Liver (tissue), 9 donors: ENCODE data around the gene LMF2. TPM values are rescaled to one million over a fixed set of nuclear protein-coding genes. Genes with fewer than 3 reads are reported as not detected.

Experiments
- DNase-seq: peaks from one replicate; pipeline ENCODE4 v3.0.0-alpha.2; 2017; ENCODE audit warnings: low spot score
- H3K27ac ChIP-seq, 2 donors: one replicate each; pipeline ENCODE4 v1.7.0; 2013; ENCODE audit warnings: inconsistent platforms in 2 of 2, low read length in 2 of 2, control low read depth in 1 of 2, low read depth in 1 of 2, mild to moderate bottlenecking in 1 of 2
- H3K27me3 ChIP-seq, 4 donors: one replicate each; pipeline versions ENCODE4 v1.6.1 to v1.7.0; 2013; ENCODE audit warnings: low read length in 3 of 4, inconsistent platforms in 1 of 4, mild to moderate bottlenecking in 1 of 4, moderate library complexity in 1 of 4; ENCODE audit not compliant: control insufficient read depth in 4 of 4, insufficient read depth in 4 of 4
- H3K36me3 ChIP-seq, 4 donors: one replicate each; pipeline versions ENCODE4 v1.6.1 to v1.7.0; 2013; ENCODE audit warnings: low read length in 3 of 4, mild to moderate bottlenecking in 3 of 4, low read depth in 1 of 4, moderate library complexity in 1 of 4; ENCODE audit not compliant: control insufficient read depth in 4 of 4, insufficient read depth in 3 of 4
- H3K4me1 ChIP-seq, 4 donors: one replicate each; pipeline versions ENCODE4 v1.6.1 to v1.7.0; 2013; ENCODE audit warnings: low read length in 3 of 4, mild to moderate bottlenecking in 3 of 4, moderate library complexity in 1 of 4; ENCODE audit not compliant: control insufficient read depth in 4 of 4, insufficient read depth in 4 of 4
- H3K4me3 ChIP-seq, 3 donors: one replicate each; pipeline versions ENCODE4 v1.6.1 to v1.7.0; 2013; ENCODE audit warnings: low read length in 3 of 3, control low read depth in 1 of 3, low read depth in 1 of 3, mild to moderate bottlenecking in 1 of 3
- H3K9ac ChIP-seq, 2 donors: one replicate each; pipeline ENCODE4 v1.7.0; 2013; ENCODE audit warnings: low read length in 2 of 2, mild to moderate bottlenecking in 2 of 2, moderate library complexity in 2 of 2, control low read depth in 1 of 2, low read depth in 1 of 2
- H3K9me3 ChIP-seq, 4 donors: one replicate each; pipeline versions ENCODE4 v1.6.1 to v1.7.0; 2013; ENCODE audit warnings: low read length in 3 of 4; ENCODE audit not compliant: control insufficient read depth in 4 of 4
- CTCF ChIP-seq: fragments of 150-350 bp; IDR thresholded peaks from 2 replicates; pipeline ENCODE4 v1.5.1; 2017; ENCODE audit warnings: improper control_type of control experiment, low read depth, low read length; ENCODE audit not compliant: missing input control
- EGR1 ChIP-seq, 2 donors: IDR thresholded peaks; 2 replicates each; pipeline ENCODE4 v1.6.1; 2016 to 2018; ENCODE audit warnings: antibody characterized with exemption in 2 of 2, low read depth in 2 of 2
- FOXA1 ChIP-seq: IDR thresholded peaks from 2 replicates; pipeline ENCODE4 v1.6.1; 2016; ENCODE audit warnings: antibody characterized with exemption
- FOXA2 ChIP-seq: IDR thresholded peaks from 2 replicates; pipeline ENCODE4 v1.6.1; 2016; ENCODE audit warnings: antibody characterized with exemption
- GABPA ChIP-seq, 2 donors: IDR thresholded peaks in 1 of 2; conservative IDR thresholded peaks in 1 of 2; 2 replicates each; pipeline ENCODE4 v1.6.1; 2016; ENCODE audit warnings: antibody characterized with exemption in 2 of 2, mild to moderate bottlenecking in 1 of 2, moderate library complexity in 1 of 2
- HNF4A ChIP-seq, 2 donors: conservative IDR thresholded peaks; 2 replicates each; pipeline ENCODE4 v1.6.1; 2016; ENCODE audit warnings: antibody characterized with exemption in 2 of 2, mild to moderate bottlenecking in 2 of 2
- HNF4G ChIP-seq: IDR thresholded peaks from 2 replicates; pipeline ENCODE4 v1.6.1; 2016; ENCODE audit warnings: antibody characterized with exemption
- JUND ChIP-seq, 2 donors: IDR thresholded peaks; 2 replicates each; pipeline ENCODE4 v1.6.1; 2016; ENCODE audit warnings: antibody characterized with exemption in 2 of 2
- NR2F2 ChIP-seq: IDR thresholded peaks from 2 replicates; pipeline ENCODE4 v1.6.1; 2016; ENCODE audit warnings: antibody characterized with exemption
- RAD21 ChIP-seq, 2 donors: IDR thresholded peaks; 2 replicates each; pipeline ENCODE4 v1.6.1; 2016; ENCODE audit warnings: antibody characterized with exemption in 2 of 2, mild to moderate bottlenecking in 2 of 2
- SP1 ChIP-seq: IDR thresholded peaks from 2 replicates; pipeline ENCODE4 v1.6.1; 2018; ENCODE audit warnings: antibody characterized with exemption, mild to moderate bottlenecking
- TAF1 ChIP-seq: conservative IDR thresholded peaks from 2 replicates; pipeline ENCODE4 v1.6.1; 2016; ENCODE audit warnings: antibody characterized with exemption, mild to moderate bottlenecking
- YY1 ChIP-seq: IDR thresholded peaks from 2 replicates; pipeline ENCODE4 v1.6.1; 2016; ENCODE audit warnings: antibody characterized with exemption, mild to moderate bottlenecking
- WGBS: extraction: QIAGEN DNeasy Blood & Tissue Kit; methylation state at CpG from one replicate; pipeline ENCODE4 v1.1.7; 2013; 5-methylcytosine and 5-hydroxymethylcytosine counted together
- polyA plus RNA-seq, 2 donors: library from polyadenylated mRNA; stranded (reverse) in 1 of 2; unstranded in 1 of 2; fragments of 200-250 nt in 1 of 2; fragments of >200 nt in 1 of 2; fragmentation: Nextera tagmentation in 1 of 2; extraction: Ambion mirVana in 1 of 2; gene quantifications; one replicate each; pipeline versions ENCODE4 v1.2.1 to v1.2.3, GENCODE V29; 2013 to 2015
- total RNA-seq, 2 donors: library from RNA; depleted of rRNA; stranded (reverse); fragments of >200 nt; gene quantifications; one replicate each; pipeline ENCODE4 v1.2.3, GENCODE V29; 2014
- TF ChIP-seq, protein P1 (sequence below): IDR thresholded peaks from 2 replicates; pipeline ENCODE4 v1.6.1; 2016; ENCODE audit warnings: antibody characterized with exemption
- TF ChIP-seq, protein P2 (sequence below): IDR thresholded peaks from 2 replicates; pipeline ENCODE4 v1.6.1; 2016; ENCODE audit warnings: antibody characterized with exemption
- TF ChIP-seq, protein P3 (sequence below): IDR thresholded peaks from 2 replicates; pipeline ENCODE4 v1.6.1; 2016; ENCODE audit warnings: antibody characterized with exemption
- TF ChIP-seq, protein P4 (sequence below): IDR thresholded peaks from 2 replicates; pipeline ENCODE4 v1.6.1; 2016; ENCODE audit warnings: antibody characterized with exemption, mild to moderate bottlenecking
- donor health status: healthy.
- donor health status: healthy.
- donor health status: healthy.
- donor health status: healthy.
- donor health status: healthy.

Gene LMF2
- total and polyA plus RNA-seq, 4 donors = 16.7 to 35.6 (median 25.9) TPM

GRCh38 chr22:50474710-50475651 lies 32.5 kb downstream of the LMF2 start, which contains the start of gene SBF1:
Gene SBF1 (minus strand): TSS chr22:50475035. CDS start chr22:50474840, 195 bp downstream.
- 3% methylated on average over 97 of the region's 97 CpGs for WGBS
- H3K4me1 ChIP-seq = peaks cover 9 to 41% (median 24%) of the 10 kb centered on the region in 4 donors
- H3K27me3 ChIP-seq = no peaks in the 10 kb centered on the region

GRCh38 chr22:50473855-50474671 lies 33.4 kb downstream of the LMF2 start:
- H3K4me1 ChIP-seq = peaks cover 9 to 41% (median 24%) of the 10 kb centered on the region in 4 donors
- no peak for DNase-seq
- H3K27me3 ChIP-seq = no peaks in the 10 kb centered on the region
- H3K27ac ChIP-seq = peak overlapping the region in 1 of 2 donors; percentile 48
- H3K9me3 ChIP-seq = no peaks in the 10 kb centered on the region
- H3K36me3 ChIP-seq = peaks cover 0 to 1% (median 0%) of the 10 kb centered on the region in 4 donors
- peak overlapping the region; percentile 65 to 84 (median 72) for H3K4me3 ChIP-seq
- peak overlapping the region in 1 of 2 donors; percentile 79 for H3K9ac ChIP-seq
- WGBS = 5% methylated on average over 62 of the region's 62 CpGs
- TF ChIP-seq HNF4A (conservative IDR thresholded peaks at IDR 0.05) = no peak
- TF ChIP-seq, protein P1, sequence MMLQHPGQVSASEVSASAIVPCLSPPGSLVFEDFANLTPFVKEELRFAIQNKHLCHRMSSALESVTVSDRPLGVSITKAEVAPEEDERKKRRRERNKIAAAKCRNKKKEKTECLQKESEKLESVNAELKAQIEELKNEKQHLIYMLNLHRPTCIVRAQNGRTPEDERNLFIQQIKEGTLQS = no peak
- TF ChIP-seq NR2F2 = no peak
- TF ChIP-seq FOXA1 = no peak
- no peak for TF ChIP-seq EGR1 (IDR thresholded peaks at IDR 0.05; ENCODE audit: low read depth in 2 of 2)
- TF ChIP-seq HNF4G = no peak
- no peak for TF ChIP-seq FOXA2
- TF ChIP-seq, protein P2, sequence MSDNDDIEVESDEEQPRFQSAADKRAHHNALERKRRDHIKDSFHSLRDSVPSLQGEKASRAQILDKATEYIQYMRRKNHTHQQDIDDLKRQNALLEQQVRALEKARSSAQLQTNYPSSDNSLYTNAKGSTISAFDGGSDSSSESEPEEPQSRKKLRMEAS = no peak
- no peak for TF ChIP-seq YY1
- no peak for TF ChIP-seq GABPA (IDR thresholded peaks at IDR 0.05 in 1 of 2, conservative IDR thresholded peaks at IDR 0.05 in 1 of 2)
- no peak for TF ChIP-seq TAF1
- no peak for TF ChIP-seq CTCF
- TF ChIP-seq, protein P3, sequence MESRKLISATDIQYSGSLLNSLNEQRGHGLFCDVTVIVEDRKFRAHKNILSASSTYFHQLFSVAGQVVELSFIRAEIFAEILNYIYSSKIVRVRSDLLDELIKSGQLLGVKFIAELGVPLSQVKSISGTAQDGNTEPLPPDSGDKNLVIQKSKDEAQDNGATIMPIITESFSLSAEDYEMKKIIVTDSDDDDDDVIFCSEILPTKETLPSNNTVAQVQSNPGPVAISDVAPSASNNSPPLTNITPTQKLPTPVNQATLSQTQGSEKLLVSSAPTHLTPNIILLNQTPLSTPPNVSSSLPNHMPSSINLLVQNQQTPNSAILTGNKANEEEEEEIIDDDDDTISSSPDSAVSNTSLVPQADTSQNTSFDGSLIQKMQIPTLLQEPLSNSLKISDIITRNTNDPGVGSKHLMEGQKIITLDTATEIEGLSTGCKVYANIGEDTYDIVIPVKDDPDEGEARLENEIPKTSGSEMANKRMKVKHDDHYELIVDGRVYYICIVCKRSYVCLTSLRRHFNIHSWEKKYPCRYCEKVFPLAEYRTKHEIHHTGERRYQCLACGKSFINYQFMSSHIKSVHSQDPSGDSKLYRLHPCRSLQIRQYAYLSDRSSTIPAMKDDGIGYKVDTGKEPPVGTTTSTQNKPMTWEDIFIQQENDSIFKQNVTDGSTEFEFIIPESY = no peak
- TF ChIP-seq RAD21 (IDR thresholded peaks at IDR 0.05) = no peak
- TF ChIP-seq, protein P4, sequence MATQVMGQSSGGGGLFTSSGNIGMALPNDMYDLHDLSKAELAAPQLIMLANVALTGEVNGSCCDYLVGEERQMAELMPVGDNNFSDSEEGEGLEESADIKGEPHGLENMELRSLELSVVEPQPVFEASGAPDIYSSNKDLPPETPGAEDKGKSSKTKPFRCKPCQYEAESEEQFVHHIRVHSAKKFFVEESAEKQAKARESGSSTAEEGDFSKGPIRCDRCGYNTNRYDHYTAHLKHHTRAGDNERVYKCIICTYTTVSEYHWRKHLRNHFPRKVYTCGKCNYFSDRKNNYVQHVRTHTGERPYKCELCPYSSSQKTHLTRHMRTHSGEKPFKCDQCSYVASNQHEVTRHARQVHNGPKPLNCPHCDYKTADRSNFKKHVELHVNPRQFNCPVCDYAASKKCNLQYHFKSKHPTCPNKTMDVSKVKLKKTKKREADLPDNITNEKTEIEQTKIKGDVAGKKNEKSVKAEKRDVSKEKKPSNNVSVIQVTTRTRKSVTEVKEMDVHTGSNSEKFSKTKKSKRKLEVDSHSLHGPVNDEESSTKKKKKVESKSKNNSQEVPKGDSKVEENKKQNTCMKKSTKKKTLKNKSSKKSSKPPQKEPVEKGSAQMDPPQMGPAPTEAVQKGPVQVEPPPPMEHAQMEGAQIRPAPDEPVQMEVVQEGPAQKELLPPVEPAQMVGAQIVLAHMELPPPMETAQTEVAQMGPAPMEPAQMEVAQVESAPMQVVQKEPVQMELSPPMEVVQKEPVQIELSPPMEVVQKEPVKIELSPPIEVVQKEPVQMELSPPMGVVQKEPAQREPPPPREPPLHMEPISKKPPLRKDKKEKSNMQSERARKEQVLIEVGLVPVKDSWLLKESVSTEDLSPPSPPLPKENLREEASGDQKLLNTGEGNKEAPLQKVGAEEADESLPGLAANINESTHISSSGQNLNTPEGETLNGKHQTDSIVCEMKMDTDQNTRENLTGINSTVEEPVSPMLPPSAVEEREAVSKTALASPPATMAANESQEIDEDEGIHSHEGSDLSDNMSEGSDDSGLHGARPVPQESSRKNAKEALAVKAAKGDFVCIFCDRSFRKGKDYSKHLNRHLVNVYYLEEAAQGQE = no peak
- TF ChIP-seq JUND (IDR thresholded peaks at IDR 0.05) = no peak

More at GRCh38 chr22:50474710-50475651, 32.5 kb downstream of the LMF2 start, which contains the start of gene SBF1:
- Histone ChIP-seq H3K9me3 (no peaks in the 10 kb centered on the region), H3K27ac (peak within 1 kb of the TSS; percentile 42 to 61), H3K36me3 (peaks cover 0 to 1% (median 0%) of the 10 kb centered on the region in 4 donors), H3K9ac (peak within 1 kb of the TSS in 1 of 2 donors; percentile 79), H3K4me3 (peak within 1 kb of the TSS; percentile 65 to 84 (median 72))
- TF ChIP-seq SP1 (peak; percentile 51), HNF4G (no peak)
- DNase-seq = peak; percentile 92
